ENCODE measurements around the gene GPC3.

DNA sequence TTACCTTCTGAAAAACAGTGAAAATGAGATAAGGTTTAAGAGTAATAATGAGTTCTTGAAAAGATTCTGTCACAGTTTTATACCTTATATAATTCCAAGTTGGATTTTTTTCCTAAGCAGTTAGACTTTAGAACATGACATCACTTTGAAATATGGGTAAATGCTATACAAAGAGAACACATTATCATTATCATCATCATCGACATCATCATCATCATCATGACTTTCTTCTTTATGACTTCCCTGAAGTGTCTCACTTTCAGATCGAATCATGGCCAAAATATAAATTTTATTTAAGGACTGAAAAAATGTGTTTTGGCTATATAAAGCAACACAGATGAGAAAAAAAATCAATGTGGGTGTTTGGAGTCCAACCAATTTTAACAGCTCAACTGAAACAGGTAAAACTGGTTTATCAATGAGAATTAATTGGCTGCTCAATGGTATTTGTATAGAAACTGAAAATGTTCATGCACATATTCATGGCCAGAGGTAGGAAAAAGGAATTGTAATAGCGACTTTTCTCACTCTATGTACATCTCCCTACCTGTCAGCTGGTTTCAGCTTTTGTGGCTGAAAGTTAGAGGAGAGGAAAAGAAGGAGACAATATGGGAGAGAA lies 327.0 kb downstream of the GPC3 start:
- TF ChIP-seq BCL11B (tag by site-specific recombination; IDR thresholded peaks at IDR 0.05; ENCODE audit: low read depth) (no peak), HOXC10 (CRISPR knock-in tag; IDR thresholded peaks at IDR 0.05) (no peak)
- TF ChIP-seq, protein P1, sequence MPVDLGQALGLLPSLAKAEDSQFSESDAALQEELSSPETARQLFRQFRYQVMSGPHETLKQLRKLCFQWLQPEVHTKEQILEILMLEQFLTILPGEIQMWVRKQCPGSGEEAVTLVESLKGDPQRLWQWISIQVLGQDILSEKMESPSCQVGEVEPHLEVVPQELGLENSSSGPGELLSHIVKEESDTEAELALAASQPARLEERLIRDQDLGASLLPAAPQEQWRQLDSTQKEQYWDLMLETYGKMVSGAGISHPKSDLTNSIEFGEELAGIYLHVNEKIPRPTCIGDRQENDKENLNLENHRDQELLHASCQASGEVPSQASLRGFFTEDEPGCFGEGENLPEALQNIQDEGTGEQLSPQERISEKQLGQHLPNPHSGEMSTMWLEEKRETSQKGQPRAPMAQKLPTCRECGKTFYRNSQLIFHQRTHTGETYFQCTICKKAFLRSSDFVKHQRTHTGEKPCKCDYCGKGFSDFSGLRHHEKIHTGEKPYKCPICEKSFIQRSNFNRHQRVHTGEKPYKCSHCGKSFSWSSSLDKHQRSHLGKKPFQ (tag by site-specific recombination; IDR thresholded peaks at IDR 0.05): no peak

Measured in HEK293 (cell line).